Type B pancreatic cell (in vitro differentiated cells): Measurements from ENCODE around the gene KLK8. TPM values are rescaled to one million over a fixed set of nuclear protein-coding genes. Genes with fewer than 3 reads are reported as not detected.

ENCODE experiments used
- DNase-seq: peaks from one replicate; pipeline ENCODE4 v3.0.0; 2021; ENCODE audit warnings: mixed read lengths; ENCODE audit not compliant: unreplicated experiment; ENCODE audit errors: extremely low spot score
- H3K27ac Mint-ChIP-seq: 2 replicates; pipeline ENCODE4 v1.8.0; 2021; ENCODE audit warnings: mild to moderate bottlenecking, mixed read lengths
- H3K27me3 Mint-ChIP-seq: 2 replicates; pipeline ENCODE4 v1.8.0; 2021; ENCODE audit warnings: mixed read lengths
- H3K36me3 Mint-ChIP-seq: 2 replicates; pipeline ENCODE4 v1.8.0; 2021; ENCODE audit warnings: mixed read lengths
- H3K4me1 Mint-ChIP-seq: one replicate; pipeline ENCODE4 v1.8.0; 2021; ENCODE audit warnings: mixed read lengths; ENCODE audit not compliant: unreplicated experiment
- H3K4me3 Mint-ChIP-seq: 2 replicates; pipeline ENCODE4 v1.8.0; 2021; ENCODE audit warnings: mild to moderate bottlenecking, mixed read lengths
- H3K9me3 Mint-ChIP-seq: 2 replicates; pipeline ENCODE4 v1.8.0; 2021; ENCODE audit warnings: mixed read lengths
- total RNA-seq: library from RNA; stranded (reverse); gene quantifications from 2 replicates; pipeline ENCODE4 v1.2.1, GENCODE V29; 2021; ENCODE audit warnings: low replicate concordance
- TF ChIP-seq, protein P1 (sequence below): fragments of 200-600 bp; sonication (generic); conservative IDR thresholded peaks from 2 replicates; pipeline ENCODE4 v1.5.0; 2021; ENCODE audit warnings: antibody characterized with exemption, mild to moderate bottlenecking

Gene KLK8
- total RNA-seq, 1 donor from 2014 or later, result 2.6 TPM

DNA sequence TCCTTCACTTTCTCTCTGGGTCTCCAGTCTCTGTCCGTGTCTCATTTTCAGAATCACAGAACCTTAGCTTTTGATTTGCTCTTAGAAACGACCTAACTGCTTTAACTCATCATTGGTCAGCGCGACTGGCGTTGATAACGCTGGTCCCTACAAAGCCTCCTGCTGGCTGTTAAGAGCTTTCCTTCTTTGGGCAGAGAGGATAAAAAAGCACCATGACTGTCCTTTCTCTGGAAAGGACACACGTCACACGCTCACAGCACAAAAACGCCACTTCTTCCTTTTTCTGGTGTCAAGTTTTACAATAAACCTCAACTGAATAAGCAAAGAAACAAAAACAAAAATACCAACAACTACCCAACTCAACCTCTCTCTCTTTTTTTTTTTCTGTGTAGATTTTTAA is 35.1 kb upstream of the KLK8 start:
- TF ChIP-seq, protein P1, sequence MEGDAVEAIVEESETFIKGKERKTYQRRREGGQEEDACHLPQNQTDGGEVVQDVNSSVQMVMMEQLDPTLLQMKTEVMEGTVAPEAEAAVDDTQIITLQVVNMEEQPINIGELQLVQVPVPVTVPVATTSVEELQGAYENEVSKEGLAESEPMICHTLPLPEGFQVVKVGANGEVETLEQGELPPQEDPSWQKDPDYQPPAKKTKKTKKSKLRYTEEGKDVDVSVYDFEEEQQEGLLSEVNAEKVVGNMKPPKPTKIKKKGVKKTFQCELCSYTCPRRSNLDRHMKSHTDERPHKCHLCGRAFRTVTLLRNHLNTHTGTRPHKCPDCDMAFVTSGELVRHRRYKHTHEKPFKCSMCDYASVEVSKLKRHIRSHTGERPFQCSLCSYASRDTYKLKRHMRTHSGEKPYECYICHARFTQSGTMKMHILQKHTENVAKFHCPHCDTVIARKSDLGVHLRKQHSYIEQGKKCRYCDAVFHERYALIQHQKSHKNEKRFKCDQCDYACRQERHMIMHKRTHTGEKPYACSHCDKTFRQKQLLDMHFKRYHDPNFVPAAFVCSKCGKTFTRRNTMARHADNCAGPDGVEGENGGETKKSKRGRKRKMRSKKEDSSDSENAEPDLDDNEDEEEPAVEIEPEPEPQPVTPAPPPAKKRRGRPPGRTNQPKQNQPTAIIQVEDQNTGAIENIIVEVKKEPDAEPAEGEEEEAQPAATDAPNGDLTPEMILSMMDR, result no peak
- H3K9me3 Mint-ChIP-seq, result no peaks in the 10 kb centered on the region
- H3K27ac Mint-ChIP-seq, result no peak overlapping the region
- no peak overlapping the region for H3K4me3 Mint-ChIP-seq
- H3K36me3 Mint-ChIP-seq, result peaks cover under 1% of the 10 kb centered on the region
- peaks cover 15% of the 10 kb centered on the region for H3K27me3 Mint-ChIP-seq
- H3K4me1 Mint-ChIP-seq, result peaks cover 4% of the 10 kb centered on the region
- no peak for DNase-seq

DNA sequence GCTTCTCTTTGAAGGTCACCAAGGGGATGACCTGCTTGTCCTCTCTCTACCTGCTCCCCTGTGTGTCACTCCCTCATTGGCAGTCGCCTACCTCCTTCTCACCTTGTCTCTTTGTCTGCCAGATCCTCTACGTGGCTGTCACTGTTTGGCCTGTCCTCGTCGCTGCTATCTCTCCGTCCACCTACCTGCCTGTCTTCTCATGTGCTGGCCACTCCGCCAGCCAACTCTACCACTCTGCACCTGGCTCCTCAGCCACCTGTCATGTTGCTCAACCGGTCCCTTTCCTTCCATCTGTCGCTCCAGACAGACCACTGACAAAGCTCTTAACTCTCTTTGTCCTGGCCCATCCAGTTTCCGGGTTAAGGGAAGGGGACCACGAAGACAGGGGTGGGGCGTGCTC is 33.3 kb upstream of the KLK8 start, which contains the start of gene KLK12:
Gene KLK12, minus strand, starts transcription at position 299 of the 400 bp plus-strand sequence. CDS start 381 bp downstream, outside the sequence.
- Mint-ChIP-seq H3K4me1 (peaks cover 4% of the 10 kb centered on the region), H3K36me3 (peaks cover 3% of the 10 kb centered on the region), H3K9me3 (no peaks in the 10 kb centered on the region), H3K4me3 (peak within 1 kb of the TSS; percentile 2), H3K27me3 (peaks cover 23% of the 10 kb centered on the region), H3K27ac (peak within 1 kb of the TSS; percentile 17)
- DNase-seq, result no peak
- TF ChIP-seq, protein P1, result no peak

DNA sequence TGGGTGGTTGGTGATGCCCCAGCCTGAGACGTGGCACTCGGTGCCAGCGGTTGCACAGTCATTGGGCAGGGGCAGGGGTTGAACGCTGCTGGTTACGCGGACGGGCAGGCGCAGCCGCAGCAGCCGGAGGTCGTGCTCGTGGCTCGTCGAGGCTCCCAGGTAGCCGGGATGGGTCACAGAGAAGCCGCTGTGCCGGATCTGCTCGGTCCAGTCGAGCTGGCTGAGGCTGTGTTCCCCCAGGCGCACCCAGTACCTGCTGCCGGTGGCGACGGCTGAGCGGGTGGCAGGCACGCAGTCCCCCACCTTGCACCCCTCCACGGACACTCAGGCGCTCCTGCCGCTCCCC is 30.4 kb upstream of the KLK8 start:
- Mint-ChIP-seq H3K27me3 (peaks cover 24% of the 10 kb centered on the region), H3K27ac (no peak overlapping the region), H3K36me3 (peaks cover 3% of the 10 kb centered on the region), H3K4me1 (peaks cover 4% of the 10 kb centered on the region), H3K4me3 (no peak overlapping the region), H3K9me3 (no peaks in the 10 kb centered on the region)
- no peak for DNase-seq
- TF ChIP-seq, protein P1, result no peak

DNA sequence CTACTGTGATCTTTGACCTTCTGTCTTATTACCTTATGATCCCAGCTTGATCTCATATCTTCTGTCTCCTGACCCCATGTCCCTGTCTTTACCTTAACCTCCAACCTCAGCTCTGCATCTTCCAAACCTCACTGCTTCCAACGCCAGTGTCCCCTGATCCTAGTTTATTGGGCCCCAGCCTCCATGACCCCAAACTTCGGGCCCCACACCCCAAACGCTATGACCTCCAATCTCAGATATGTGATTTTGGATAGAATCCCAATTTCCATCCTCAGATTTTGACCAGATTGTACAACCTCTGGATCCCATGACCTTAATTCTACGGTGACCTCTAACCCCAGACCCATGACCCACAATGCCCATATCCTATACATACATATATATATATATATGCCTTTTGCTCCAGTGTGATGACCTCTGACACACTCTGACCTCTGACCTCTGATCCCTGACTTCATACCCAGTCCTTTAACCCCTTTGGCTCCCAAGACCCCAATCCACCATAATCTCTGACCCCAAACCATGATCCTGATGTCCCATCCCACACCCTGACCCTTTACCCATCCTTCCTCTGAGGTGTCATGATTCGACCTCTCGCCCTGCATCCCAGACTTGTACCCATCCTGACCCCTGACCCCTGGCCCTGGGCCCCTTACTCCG is 29.9 kb upstream of the KLK8 start:
- H3K27me3 Mint-ChIP-seq, result peaks cover 27% of the 10 kb centered on the region
- no peak overlapping the region for H3K27ac Mint-ChIP-seq
- H3K4me3 Mint-ChIP-seq, result no peak overlapping the region
- TF ChIP-seq, protein P1, result no peak
- peaks cover 4% of the 10 kb centered on the region for H3K4me1 Mint-ChIP-seq
- peaks cover 3% of the 10 kb centered on the region for H3K36me3 Mint-ChIP-seq
- no peaks in the 10 kb centered on the region for H3K9me3 Mint-ChIP-seq
- DNase-seq, result no peak

DNA sequence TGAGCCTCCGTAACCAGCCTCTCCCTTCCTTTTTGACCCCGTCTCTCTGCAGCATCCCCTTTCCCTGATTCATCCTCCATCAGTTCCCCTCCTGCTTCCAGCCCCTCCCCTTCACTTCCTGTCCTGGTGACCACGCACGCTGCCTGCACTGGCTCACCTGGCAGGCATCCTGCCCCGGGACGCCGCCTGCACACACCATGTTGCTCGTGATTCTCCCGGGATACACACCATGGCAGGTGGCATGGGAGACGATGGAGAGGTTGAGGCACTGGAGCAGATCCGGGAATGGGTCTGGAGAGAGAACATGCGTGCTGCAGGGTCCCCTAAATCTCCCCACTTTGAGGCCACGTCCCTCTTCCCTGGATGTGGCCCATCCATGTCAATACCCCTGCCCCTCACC is 29.2 kb upstream of the KLK8 start:
- H3K36me3 Mint-ChIP-seq, result peaks cover 3% of the 10 kb centered on the region
- H3K27me3 Mint-ChIP-seq, result peaks cover 26% of the 10 kb centered on the region
- no peak for DNase-seq
- H3K4me1 Mint-ChIP-seq, result peaks cover 4% of the 10 kb centered on the region
- H3K4me3 Mint-ChIP-seq, result no peak overlapping the region
- no peak overlapping the region for H3K27ac Mint-ChIP-seq
- TF ChIP-seq, protein P1, result no peak
- no peaks in the 10 kb centered on the region for H3K9me3 Mint-ChIP-seq
